HG02840 (cell line): Measurements from ENCODE around the gene OTC.

Source experiments
- ATAC-seq: cut with Tn5 transposase; IDR thresholded peaks from one replicate; pipeline ENCODE4 v1.9.1; 2021; ENCODE audit warnings: mild to moderate bottlenecking, moderate library complexity, moderate number of reproducible peaks; ENCODE audit not compliant: unreplicated experiment, low FRiP score

Gene OTC

DNA sequence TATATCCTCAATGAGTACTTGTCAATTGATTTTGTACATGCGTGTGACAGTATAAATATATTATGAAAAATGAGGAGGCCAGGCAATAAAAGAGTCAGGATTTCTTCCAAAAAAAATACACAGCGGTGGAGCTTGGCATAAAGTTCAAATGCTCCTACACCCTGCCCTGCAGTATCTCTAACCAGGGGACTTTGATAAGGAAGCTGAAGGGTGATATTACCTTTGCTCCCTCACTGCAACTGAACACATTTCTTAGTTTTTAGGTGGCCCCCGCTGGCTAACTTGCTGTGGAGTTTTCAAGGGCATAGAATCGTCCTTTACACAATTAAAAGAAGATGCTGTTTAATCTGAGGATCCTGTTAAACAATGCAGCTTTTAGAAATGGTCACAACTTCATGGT lies at the start of gene OTC:
Gene OTC, plus strand, starts transcription at position 243 of the 400 bp plus-strand sequence. Its CDS starts 93 bp downstream, at position 336.
- ATAC-seq, result no peak

DNA sequence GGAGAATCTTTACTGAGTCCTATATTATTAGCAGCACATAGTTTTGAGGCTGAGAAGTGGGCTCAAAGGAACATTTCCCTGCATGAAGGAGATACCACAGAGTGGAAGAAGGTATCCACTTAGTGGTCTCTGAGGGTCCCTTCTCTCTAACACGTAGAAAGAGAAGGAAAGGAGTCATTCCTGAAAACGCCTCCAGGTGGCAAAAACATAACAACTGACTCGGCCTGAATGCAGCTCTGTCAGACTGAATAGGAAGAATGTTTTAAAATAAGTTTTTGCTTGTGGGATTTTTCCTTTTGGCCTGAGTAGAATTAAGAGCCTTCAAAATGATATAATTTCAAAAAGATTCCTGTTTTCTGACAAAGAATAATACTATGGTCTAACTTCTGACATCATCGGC lies 48.4 kb upstream of the OTC start:
- ATAC-seq, result no peak

DNA sequence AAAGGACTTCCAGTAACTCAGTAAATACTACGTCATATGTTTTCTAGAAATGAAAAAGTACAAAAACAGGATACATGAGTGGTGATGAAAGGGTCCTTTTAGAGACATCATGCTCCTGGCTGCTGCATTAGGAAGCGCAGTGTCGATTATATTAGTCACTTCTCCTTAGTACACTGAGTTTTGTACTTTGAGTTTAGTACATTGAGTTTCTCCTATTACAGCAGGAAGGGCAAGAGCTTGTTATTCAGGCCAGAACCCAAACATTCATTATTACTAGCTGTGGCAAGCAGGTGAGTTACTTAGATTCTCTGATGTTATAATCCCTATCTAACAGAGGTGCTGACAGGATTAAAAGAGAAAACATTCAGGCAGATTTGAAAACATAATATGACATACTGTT lies 46.4 kb upstream of the OTC start:
- no peak for ATAC-seq

DNA sequence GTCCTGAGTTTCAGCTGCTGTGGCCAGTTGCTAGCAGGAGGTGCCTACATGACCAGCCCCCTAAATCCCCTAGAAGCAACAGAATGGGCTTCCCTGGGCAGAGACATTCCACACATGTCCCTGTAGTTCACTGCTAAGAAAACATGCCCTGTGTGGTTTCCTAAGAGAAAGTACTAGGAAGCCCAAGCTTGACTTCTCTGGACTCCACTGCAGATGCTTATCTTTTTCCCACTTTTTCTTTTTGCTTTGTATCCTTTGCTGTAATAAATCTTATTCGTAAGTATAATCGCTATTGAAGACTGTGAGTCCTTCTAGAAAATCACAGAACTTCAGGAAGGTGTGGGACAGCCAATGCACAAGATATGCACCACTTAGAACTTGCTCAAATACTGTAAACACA lies 40.7 kb upstream of the OTC start:
- no peak for ATAC-seq

DNA sequence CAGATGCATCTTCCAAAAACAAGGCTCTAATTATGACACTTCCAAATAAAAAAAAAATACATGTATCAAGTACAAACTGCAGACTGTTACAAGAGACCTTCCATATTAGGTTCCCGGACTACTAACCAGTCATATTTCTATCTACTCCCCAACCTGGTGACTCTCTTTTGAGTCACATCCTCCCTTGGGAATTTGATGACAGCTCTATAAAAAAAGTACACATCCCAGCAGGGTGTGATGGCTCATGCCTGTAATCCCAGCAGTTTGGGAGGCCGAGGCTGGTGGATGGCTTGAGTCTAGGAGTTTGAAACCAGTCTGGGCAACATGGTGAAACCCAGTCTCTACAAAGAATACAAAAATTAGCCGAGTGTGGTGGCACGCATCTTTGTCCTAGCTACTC lies 40.0 kb upstream of the OTC start:
- no peak for ATAC-seq

DNA sequence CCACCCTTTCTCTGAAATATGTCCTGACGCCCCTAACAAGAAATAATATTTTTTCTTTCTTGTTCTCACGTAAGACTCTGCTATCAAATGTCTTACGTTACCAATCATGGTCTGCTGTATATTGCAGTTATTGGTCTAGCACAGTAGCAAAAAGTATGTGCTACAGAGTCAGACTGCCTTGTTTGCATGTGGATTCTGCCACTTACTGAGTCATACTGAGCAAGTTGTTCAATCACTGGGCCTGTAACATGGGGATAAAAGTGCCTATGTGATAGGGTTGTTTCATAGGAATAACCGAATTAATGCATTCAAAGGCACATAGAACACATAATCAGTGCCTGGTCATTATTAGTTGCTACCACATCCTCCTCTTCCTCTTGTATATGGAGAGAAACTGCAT lies 39.2 kb upstream of the OTC start:
- ATAC-seq, result no peak

DNA sequence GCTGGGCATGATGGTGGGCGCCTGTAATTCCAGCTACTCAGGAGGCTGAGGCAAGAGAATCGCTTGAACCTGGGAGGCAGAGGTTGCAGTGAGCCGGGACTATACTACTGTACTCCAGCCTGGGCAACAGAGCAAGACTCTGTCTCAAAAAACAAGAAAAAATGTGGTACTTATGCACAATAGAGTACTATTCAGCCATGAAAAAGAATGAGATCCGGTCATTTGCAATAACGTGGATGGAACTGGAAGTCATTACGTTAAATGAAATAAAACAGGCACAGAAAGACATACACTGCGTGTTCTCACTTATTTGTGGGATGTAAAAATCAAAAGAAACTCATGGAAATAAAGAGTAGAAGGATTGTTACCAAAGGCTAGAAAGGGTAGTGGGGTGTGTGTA lies 37.2 kb upstream of the OTC start:
- no peak for ATAC-seq

DNA sequence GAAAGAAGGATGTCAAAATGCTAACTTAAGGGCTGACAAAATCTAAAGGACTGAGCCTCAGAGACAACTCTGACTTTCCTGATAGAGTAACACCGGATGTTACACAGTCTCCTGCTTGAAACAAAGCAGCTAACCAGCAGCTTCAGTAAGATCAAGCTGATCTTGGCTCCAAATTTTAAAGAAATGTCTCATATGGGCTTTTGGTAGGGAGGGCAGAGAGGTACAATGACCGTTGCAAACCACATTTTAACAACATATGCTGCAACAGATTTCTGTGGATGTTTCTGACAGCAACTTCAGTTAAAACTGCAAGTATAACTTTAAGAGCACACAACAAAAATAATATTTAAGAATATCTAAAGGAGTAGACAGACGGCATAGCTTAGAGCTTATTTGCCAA lies 34.2 kb upstream of the OTC start:
- no peak for ATAC-seq

DNA sequence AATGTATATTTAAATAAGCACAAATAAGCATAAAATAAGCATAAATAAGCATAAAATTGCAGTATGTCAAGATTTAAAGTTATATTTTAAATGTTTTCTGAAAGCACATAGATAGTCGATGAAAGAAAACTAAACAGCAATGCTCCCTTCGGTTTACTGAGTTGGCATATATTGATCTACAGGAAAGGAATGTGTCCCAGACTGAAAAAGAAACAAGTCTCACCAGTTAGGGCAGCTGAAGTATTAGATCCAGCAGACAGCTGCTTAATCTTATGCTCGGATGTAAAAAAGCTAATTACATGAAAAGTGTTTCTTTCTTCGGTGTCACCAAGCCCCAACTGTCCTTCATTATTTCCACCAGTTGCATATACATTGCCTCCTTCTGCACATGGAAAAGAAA lies 33.8 kb upstream of the OTC start:
- no peak for ATAC-seq

DNA sequence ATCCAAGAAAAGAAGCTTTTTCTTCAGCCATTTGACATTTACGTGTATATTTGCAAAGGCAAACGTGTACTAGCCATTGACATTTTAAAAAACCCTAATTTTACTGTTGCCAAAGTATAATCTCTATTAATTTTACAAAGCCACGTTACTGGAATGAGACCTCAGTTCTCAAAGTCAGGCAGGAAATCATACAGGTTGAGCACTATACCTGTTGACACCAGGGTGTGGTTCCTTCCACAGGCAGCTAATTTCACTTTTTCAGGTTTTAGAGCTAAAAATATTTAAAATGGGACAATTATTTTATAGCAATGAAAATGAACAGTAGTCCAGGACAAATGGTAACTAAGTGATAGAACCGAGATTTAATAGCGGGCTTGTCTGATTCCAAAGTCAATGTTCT lies 31.6 kb upstream of the OTC start:
- no peak for ATAC-seq

DNA sequence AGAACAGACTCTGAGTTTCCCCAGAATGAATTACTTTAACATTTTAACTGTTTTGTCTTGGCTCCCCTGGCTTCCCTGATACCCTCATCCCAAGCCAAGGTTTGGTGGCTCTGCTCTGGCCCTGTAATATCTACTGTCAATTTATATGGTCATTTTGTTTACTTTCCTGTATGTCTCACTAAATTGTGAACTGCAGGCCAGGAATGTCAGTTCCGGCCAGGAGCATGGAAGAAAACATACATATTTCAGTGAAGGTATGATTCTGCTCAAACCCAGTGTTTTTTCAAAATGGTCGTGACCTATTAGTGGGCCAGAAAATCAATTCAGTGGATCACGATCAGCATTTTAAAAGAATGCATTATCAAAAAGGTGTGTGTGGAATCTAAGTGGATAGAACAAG lies 26.3 kb upstream of the OTC start:
- no peak for ATAC-seq

DNA sequence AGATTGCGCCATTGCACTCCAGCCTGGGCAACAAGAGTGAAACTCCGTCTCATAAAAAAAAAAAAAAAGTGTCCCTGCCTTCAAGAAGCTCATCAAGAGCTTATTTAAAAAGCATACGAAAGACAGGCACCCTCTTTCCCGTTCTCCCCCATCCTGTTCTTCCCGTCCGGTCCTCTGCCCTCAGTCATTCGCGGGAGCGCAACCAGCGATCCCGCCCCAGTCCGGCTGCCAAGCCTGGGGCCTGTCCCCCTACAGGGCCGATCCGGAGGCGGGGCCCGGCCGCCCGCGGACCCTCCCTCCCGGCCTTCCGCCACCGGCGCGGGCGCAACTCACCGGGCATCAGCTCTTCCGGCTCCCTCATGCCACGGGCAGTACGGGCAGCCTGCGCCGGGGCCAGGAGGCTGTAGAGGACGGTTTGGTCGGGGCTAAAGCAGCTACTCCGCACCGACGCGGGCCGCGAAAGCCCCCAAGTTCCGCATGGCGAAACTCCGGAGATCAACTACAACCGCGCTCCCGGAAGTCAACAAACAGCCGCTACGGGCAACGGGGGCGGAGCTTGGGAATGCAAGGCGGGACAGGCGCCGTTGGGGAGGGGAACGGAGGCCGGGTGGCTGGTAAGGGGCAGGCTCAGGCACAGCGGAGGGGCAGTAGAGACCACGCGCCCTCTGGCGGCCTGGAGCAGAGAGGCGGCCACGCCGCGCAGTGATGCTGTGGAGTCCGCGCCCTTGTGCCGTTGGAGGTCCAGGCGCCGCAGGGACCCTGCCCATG lies 25.2 kb upstream of the OTC start, which contains the start of gene RPGR:
Gene RPGR, minus strand, starts transcription at position 503 of the 768 bp plus-strand sequence. Its CDS starts 142 bp downstream, at position 361.
- ATAC-seq, result peak; percentile 97

DNA sequence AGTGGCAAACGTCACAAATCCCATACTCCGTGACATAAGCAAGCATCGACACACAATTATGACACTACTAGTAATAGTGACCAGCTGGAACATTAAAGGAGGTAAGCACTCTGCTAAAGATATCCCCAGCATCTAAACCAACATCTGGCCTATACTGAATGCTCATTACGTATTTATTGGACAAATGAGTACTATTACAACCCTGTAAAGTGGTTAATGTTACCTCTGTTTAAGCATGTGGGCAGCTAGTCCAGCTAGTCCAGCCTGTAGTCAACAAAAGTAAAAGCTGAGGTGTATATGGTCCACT lies 24.7 kb upstream of the OTC start:
- peak; percentile 2 for ATAC-seq

DNA sequence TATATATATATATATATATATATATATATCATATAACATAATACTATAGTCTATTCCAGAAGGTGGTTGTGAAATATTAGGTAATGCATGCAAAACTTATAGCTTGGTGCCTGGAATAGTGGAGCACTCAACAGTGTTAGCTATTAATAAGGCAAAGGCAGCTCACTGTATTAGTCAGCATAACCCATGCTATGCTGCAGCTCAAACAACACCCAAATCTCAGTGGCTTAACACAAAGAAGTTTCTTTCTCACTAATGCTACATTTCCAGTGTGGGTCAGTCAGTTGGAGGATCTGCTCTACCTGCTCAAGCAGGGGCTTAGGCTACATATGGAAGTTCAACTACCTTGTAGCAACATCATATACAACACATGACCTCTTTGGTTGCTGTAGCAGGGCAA lies 19.9 kb upstream of the OTC start:
- peak; percentile 62 for ATAC-seq

DNA sequence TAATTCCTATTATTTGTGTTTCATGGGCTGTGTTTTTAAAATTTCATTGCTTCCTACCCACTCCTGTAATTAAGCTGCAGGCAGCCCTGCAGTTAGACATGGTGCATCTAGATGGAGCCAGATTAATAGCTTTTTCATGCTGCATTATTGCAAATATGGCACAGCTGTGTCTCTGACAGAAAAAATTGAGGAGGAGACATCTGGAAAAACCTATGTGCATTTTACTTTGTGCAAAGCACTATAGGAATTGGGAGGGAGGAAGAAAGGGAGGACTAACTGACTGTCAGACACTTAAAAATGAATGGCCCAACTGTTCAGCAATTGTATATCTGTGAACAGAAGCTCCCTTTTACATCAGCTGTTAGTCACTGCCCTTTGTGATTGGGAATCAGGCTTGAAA lies 17.0 kb upstream of the OTC start:
- no peak for ATAC-seq

DNA sequence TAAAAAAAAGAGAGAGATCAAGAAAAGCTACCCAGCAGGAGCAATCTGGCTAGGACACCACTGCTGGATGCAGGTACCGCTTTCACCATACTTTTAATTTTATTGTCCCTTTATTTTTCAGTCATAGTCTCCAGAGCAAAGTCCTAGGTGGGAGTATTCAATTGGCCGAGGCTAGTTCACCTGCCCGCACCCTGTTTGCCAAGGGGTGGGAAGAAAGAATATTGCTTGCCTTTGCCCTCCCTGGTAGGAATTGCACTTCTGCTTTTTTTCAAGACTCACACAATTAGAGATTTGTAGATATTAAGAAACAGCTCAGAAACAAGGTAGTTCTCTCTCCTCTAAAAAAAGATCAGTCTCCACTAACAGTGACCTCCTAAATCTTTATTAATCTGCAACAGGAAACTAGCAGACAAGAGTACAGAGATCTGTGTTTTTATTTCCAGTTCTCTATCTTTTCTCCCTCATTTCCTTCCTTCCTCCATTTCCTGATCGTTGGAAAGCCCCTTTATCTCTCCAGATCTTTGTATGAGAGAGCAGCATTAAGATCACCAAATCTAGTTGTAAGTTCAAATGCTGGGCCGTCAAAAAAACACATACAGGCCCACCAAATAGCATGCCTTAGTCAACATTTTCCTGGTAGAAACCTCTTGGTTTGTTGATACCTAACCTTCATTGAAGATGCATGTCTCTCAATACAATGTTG lies 15.7 kb upstream of the OTC start:
- no peak for ATAC-seq

DNA sequence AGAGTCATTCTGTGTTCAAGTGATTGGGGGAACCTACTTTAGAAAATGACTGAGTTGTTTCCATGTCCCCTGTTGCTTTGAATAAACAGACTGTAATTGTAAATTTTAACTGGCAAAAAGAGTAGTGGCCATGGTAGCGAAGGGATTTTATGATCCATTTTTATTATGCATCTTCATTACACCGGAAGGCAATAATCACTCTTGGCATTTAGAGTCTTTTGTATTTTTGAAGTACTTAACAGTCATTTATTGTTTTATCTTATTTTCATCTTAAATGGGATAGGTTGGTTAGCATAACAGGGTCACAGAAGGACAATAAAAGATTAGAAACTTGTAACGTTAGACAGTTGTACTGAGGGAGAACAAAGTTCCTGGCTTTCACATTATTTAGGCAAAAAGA lies 11.0 kb upstream of the OTC start:
- ATAC-seq, result no peak

DNA sequence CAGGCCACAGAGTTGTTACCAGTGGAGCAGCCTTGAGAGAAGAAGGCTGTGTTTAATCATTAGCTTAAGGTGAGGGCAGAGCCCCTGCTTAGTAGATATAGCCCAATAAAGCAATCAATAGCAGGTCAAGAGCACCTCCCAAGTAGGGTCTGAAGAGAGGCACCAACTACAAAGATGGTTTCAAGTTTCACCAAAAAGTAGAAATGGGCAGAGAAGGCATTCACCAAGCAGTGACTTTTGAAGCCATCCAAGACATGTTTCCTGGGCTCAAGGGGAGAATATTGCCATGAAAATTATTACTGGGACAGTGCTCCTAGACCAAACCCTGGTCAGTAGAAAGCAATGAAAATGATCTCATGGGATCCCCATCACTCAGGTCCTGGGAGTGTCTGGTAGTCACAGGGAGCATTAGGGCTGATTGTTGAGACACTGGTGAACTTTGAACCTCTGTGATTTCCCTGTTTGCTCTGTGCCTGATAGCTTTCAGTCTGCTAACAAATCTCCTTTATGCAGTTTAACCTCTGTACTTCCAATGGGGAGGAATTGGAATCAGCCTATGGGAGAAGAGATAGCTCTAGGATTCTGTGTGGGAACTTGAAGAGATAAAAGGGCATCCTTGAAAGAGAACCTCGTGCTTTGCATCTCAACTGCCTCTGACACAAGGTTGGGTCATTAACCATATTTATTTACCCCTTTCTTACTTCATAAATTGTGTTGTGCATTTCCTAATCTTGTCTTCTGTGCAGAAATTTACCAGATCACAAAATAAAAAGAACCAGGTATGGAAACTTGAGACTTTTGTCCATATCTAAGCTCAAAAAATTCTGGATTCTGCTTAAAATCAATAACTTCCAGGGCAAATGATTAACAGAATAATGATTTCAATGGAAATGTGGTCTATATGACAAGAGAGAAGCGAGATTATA lies 9.3 kb upstream of the OTC start:
- ATAC-seq, result no peak

DNA sequence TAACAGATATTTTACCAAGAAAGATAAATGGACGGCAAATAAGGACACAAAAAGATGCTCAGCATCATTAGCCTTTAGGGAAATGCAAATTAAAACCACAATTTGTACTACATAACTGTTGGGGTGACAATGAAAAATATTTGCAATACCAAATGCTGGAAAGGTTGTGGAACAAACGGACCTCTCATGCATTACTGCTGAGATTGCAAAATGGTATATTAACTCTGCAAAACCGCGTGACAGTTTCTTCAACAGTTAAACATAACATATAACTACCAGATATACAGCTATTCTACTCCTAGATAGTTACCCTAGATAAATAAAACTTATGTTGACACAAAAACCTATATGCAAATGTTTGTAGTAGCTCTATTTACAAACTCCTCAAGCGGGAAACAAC lies 6.3 kb upstream of the OTC start:
- ATAC-seq, result no peak

DNA sequence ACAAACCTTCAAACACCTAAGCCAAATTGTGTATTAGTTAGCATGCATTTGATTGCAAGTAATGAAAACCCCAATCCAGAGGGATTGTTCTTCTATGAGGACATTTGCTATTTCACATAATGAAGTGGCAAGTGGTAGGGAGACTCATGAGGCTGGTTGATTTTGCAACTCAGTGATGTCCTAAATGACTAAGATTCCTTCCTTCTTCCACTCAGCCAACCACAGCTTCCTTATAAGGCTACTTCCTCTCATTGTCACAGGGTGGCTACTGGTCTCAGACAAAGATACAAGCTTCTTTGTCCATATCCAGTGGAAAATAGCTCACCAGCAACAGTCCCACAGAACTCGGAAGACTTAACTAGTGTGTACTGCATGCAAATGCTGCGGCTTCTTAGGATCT lies 5.3 kb upstream of the OTC start:
- ATAC-seq, result no peak

DNA sequence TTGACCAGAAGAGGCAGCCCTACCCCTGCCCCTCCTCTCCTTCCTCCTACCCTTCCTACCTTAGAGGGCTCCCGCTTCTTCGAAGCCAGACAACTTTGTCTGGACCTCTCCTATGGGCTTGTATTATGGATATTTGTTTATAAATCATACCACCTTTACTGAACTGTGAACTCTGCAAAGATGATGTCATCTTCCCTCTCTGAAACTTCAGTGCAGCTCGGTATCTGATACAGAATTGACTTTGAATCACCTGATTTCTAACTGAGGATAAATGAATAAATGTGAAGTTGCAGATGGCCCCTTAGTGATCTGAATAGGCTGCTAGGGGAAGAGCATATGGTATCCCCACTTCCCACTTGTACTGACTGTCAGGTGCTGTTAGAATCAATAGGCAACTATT lies 1.1 kb upstream of the OTC start:
- ATAC-seq, result no peak
